Occipital lobe (tissue), 2 donors: ENCODE measurements around the gene CAMK1D. TPM values are rescaled to one million over a fixed set of nuclear protein-coding genes. Genes with fewer than 3 reads are reported as not detected.
"Not testable (repeated sequence)": the region's sequence is repeated elsewhere in the genome, so short reads cannot be mapped to it uniquely, and the experiment has no call there.

Experiments
- DNase-seq: peaks from one replicate; lab custom pipeline; 2025; lab: John Stamatoyannopoulos, UW
- total RNA-seq: library from RNA; depleted of rRNA; stranded (reverse); fragments of >200 nt; gene quantifications from one replicate; pipeline ENCODE4 v1.2.3, GENCODE V29; 2014

The CAMK1D gene
- 18.9 TPM for total RNA-seq

GRCh38 chr10:12348870-12349628 is at the start of gene CAMK1D:
Gene CAMK1D, plus strand, starts transcription at chr10:12349547.
- DNase-seq: peak; percentile 61

DNA sequence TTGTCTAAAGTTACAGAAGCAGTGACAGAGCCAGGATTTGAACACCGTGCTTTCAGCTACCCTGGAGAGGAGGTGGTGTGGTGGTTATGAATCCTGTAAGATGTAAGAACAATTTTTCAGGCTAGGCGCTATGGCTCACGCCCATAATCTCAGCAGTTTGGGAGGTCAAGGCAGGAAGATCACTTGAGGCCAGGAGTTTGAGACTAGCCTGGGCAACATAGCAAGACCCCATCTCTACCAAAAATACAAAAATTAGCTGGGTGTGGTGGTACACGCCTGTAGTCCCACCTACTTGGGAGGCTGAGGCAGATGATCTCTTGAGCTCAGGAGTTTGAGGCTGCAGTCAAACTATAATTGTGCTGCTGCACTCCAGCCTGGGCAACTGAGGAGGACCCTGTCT is 48.3 kb upstream of the CAMK1D start:
- not testable (repeated sequence) for DNase-seq

GRCh38 chr10:12308057-12308456 is 41.3 kb upstream of the CAMK1D start:
- DNase-seq: no peak

- no peak for DNase-seq
Measured at GRCh38 chr10:12308736-12309375, 40.5 kb upstream of the CAMK1D start.

- DNase-seq: not testable (repeated sequence)
Measured at GRCh38 chr10:12309783-12310182, 39.6 kb upstream of the CAMK1D start.

DNA sequence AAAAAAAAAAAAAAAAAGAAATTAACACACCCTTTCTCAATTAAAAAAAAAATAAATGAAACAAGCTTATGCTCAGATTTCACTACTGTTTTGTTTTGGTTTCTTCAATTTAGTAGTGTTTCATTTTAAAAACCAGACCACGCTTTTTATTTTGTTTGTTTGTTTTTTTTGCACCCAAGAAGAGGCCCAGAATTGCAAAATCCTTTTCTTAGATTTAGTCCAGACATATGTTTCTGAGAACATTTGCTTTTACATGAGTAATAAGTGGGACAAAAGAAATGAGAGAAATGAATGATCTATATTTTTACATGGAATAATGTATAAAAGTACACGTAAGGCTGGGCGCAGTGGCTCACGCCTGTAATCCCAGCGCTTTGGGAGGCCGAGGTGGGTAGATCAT is 34.5 kb upstream of the CAMK1D start:
- no peak for DNase-seq

GRCh38 chr10:12319076-12319475 is 30.3 kb upstream of the CAMK1D start:
- DNase-seq: no peak

DNA sequence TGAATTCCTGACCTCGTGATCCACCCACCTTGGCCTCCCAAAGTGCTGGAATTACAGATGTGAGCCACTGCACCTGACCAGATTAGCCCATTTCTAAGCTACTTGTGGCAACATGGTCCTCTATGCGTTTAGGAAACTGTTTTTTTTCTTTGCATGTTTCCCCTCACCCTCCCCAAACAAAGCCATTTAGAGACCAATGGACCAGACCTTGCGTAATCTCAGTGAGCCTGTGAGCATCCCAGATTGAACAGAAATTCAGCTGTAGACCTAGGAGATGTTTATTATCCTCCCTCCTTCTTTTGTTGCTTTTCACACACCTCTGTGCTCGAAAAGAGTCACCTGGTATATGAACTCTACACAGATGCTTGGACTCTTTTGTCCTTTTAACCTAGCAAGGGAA is 28.5 kb upstream of the CAMK1D start:
- no peak for DNase-seq

- no peak for DNase-seq
Measured at GRCh38 chr10:12321641-12322040, 27.7 kb upstream of the CAMK1D start.

DNA sequence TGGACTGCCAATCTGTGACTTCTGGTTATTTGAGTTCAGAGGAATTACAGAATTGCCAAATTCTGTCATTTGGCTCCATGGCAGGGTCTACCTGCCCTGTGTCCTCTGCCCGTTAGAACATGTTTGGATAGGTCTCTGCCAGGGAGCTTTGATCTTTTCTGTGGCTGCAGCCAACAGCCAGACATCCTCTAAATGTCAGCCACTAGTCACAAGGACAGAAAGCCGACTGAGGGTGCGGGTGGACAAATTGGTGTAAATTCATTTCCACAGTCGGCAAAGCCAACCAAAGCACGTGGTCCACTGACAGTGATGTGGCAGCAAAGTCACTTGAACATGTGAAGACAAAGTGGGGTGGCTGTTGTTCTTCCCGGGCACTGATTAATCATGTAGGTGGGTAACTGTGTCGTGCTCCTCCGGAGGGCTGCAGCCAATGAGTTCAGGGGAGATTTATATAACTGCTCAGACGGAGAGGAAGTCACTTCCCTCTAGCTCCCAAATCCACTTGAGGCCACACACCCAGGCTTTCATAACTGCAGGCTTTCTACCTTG is 26.7 kb upstream of the CAMK1D start:
- DNase-seq: no peak

- no peak for DNase-seq
Measured at GRCh38 chr10:12324530-12324929, 24.8 kb upstream of the CAMK1D start.

DNA sequence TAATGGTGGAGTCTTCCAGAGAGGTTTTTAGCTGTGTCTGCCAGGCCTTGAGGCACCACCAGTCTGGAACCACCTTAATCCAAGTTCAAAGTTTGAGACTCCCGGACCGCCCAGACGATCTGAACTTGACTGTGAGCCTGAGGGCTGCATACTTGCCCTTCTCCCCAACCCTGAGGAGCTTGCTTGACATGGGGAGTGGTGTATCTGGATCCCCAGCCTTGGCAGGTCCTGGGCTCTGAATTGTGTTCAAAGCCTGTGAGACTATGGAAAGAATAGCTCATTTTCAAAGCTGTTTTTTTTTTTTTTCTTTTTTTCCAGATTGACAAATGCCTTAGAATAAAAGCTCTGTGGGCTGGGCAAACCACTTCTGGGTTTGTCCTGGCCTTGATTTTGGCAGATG is 22.3 kb upstream of the CAMK1D start:
- DNase-seq: no peak

DNA sequence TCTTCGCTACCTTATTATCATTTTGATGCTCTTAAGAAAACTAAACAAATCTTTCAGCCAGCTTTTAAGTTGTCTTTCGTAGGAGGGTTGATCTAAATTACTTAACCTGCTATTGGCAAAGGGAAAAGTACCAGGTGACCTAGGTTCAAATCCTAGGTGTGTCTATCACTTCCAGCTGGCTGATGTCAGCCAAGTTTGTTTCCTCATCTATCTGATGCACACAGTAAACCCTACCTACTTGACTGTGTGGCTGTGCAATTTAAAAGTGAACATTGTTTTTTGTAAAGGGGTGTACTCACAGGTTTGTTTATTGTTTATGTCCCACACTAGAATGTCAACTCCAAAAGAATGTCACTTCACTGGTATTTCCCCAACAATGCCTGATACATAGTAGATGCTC is 21.9 kb upstream of the CAMK1D start:
- DNase-seq: no peak

GRCh38 chr10:12328312-12328711 is 21.0 kb upstream of the CAMK1D start:
- not testable (repeated sequence) for DNase-seq

DNA sequence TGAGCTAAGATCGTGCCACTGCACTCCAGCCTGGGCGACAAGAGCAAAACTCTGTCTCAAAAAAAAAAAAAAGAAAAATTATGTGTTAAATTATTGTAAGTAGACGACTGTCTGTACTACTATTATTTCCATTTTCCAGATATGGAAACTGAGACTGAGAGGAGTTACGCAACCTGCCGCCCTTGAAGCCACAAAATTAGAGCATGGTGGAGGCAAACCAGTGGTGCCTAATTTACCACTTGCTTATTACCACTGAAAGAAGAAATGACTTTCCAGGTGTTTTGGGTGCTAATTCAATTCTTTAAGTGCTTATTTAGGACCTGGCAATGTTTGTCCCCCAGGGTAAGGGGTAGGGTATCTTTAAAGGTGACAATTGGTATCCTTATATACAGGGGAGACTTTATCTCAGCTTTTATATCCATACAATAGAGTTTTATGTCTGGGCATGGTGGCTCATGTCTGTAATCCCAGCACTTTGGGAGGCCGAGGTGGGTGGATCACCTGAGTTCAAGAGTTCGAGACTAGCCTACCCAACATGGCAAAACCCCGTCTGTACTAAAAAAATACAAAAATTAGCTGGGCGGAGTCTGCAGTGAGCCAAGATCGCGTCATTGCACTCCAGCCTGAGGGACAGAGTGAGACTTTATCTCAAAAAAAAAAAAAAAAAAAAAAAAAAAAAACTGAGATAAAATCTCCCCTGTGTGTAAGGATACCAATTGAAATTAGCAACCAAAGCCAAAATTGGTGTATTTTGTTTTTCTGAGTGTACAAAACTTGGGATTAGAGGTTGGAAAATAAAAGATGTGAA is 16.6 kb upstream of the CAMK1D start:
- DNase-seq: no peak

- DNase-seq: peak; percentile 23
Measured at GRCh38 chr10:12333380-12334185, 15.8 kb upstream of the CAMK1D start.

- DNase-seq: no peak
Measured at GRCh38 chr10:12334186-12334530, 15.2 kb upstream of the CAMK1D start.

- DNase-seq: not testable (repeated sequence)
Measured at GRCh38 chr10:12335169-12335568, 14.2 kb upstream of the CAMK1D start.

DNA sequence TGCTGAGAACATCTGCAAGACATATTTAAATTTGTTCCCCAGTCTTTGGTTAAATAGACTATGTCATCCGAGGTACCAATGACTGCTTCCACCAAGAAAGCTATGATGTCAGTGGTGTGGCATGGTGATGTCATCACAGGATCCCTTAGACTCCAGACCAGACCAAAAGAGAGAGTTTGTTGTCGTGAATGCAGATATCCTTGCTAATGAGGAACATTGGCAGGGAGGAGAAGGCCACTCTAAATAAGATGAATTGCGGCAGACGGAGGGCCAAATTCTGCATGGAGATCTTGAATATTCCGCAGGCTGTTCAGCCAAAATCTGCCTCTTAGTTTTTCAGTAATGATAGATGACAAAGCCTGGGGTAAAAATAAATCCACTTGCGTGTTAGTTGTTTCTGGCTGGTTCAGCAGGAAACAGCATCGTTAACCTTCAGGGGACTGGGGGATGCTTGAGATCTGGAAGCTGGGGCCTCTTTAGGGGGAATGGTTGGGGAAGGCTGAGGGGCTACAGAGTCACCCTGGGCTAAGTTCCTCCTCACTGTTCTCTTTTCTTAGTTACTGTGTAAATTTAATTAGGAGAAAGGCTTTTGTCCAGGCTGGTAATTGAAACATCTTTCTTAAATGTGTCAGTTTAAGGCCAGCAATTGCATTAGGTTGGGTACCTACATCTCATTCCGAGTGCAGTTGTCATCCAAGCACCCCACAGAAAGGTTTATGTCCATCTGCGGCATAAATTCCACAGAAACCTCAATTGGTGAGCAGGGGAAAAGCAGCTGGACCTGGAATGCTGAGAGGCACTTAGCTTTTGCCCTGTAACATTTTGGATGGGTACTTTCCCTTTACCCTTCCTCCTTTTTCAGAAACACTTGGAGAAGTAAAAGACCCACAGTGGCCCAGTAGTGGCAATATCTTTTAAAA is 11.6 kb upstream of the CAMK1D start:
- DNase-seq: no peak

DNA sequence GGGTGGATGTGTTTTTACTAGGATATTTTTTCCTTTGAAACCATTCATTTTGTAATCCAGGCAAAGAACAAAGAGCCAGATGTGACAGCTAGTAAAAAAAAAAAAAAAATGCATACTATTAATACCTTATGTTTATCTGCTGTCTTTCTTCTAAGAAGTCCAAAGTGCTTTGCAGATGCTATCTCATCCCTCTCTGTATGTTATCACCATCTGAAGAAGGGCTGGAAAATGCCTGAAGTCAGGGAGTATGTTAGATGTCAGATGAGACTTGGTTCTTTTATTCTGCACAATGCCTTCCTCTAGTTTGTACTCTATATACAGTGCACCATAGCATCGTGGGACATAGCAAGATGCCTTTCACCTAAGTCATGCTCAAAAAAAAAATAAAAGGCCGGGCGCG is 10.4 kb upstream of the CAMK1D start:
- no peak for DNase-seq
